Measurements from ENCODE around the gene TLCD5.

TLCD5 gene

GRCh38 chr11:120305286-120305685, 19.8 kb upstream of the TLCD5 start:
- intact Hi-C loops (cut with DNase I): no loop called here
- DNase-seq: no peak

- intact Hi-C loops (cut with DNase I): no loop called here
Measured at GRCh38 chr11:120306519-120307242, 18.4 kb upstream of the TLCD5 start.

GRCh38 chr11:120307476-120307875, 17.6 kb upstream of the TLCD5 start:
- DNase-seq: no peak
- intact Hi-C loops (cut with DNase I): no loop called here

More at GRCh38 chr11:120306519-120307242, 18.4 kb upstream of the TLCD5 start:
- peak in 1 of 42 donors; percentile 46 for DNase-seq

DNA sequence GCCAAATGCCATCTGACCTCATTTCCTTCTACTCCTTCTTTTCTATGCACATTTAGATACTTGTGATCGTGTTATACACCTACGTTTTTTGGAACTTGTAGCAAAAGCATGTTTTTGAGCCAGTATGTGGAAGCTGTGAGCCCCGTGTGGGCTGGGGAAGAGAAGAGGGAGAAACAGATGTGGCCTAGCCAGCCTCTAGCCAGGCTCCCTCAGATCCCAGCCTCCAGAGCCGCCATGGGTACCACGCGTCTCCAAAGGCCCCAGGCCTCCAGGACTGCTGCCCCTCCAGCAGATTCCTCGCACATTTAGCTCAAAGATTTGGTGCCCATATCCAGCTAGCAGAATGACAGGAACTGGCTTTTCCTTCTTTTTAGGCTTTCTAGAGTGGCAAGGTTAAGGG, 17.0 kb upstream of the TLCD5 start:
- intact Hi-C loops (cut with DNase I): no loop called here
- no peak for DNase-seq

- intact Hi-C loops (cut with DNase I): no loop called here
- no peak for DNase-seq
Measured at GRCh38 chr11:120310870-120311269, 14.2 kb upstream of the TLCD5 start.

- intact Hi-C loops (cut with DNase I): no loop called here
Measured at GRCh38 chr11:120314861-120315260, 10.2 kb upstream of the TLCD5 start.

GRCh38 chr11:120316880-120317688, 8.0 kb upstream of the TLCD5 start:
- intact Hi-C loops (cut with DNase I): no loop called here
- DNase-seq: peak in 1 of 42 donors; percentile 10

More at GRCh38 chr11:120314861-120315260, 10.2 kb upstream of the TLCD5 start:
- no peak for DNase-seq

- intact Hi-C loops (cut with DNase I): no loop called here
- DNase-seq: no peak
Measured at GRCh38 chr11:120317689-120318480, 7.2 kb upstream of the TLCD5 start.

DNA sequence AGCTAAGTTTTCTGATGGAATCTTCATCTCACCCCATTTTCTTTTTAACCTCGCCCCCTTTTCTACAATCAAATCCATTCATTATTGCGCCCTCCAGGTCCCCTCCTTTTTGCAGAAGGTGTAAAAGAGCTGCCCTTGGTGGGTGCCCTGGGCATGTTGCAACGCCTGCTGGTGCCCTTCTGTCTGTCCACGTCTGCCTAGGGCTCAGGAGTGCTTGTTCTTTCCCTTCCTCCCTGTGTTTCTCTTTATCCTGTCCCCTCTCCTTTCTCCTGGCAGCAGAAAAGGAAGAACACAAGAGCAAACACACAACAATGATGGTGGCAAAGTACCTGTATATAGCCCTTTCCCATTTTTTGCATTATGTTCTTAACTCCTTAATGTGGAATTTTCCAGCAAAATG, 6.2 kb upstream of the TLCD5 start:
- intact Hi-C loops (cut with DNase I): no loop called here
- peak in 1 of 42 donors; percentile 3 for DNase-seq

DNA sequence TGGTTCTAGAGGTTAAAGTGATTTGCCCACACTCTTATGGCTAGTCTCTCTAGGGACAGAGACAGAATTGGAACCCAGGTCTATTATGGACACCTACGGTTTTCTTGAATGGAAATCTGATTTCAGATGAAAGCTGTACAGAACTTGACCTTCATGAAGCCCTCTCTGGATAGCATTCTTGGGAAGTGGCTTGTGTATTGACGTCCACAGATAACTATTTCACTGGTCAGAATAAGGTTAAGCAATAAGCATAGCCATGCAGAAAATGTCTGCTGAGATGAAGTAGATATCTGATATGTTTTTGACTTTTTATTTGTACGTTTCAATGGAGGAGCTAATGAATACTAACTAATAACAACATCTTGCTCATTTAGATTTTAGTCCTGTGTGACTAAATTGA, 1.1 kb downstream of the TLCD5 start:
- no peak for DNase-seq
- intact Hi-C loops (cut with DNase I): no loop called here

GRCh38 chr11:120326845-120327281, 1.8 kb downstream of the TLCD5 start:
- DNase-seq: no peak
- intact Hi-C loops (cut with DNase I): no loop called here

DNA sequence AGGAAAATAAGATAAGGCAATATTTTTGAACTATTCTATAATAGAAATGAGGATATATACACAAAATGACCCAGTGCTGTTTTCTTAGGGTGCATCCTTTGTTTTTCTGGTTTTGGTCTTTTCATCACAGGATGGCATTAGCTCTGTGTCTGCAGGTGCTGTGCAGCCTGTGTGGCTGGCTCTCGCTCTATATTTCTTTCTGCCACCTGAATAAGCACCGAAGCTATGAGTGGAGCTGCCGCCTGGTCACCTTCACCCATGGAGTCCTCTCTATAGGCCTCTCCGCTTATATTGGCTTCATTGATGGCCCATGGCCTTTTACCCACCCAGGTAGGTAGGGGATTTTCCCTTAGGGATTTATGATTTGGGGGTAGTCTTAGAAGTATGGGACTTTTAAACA, 2.2 kb downstream of the TLCD5 start:
- intact Hi-C loops (cut with DNase I): no loop called here
- no peak for DNase-seq

DNA sequence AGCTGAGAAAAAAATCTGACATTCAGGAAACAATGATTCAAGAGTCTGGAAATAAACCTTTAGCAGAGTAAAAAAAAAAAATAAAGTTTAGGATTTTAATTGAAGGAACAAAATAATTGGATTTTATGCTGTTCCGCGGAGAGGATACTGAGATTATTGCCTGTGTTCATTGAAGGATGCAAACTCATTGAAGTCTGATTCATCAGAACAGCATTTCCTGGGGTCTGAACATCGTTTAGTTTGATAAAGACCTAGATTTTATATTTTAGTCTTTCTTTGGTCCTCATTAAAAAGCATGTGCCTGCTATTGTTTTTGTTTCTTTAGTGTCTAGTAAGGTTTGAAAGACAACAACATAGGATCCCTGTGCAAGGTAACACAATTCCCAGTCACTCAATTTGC, 4.5 kb downstream of the TLCD5 start:
- no peak for DNase-seq
- intact Hi-C loops (cut with DNase I): no loop called here

GRCh38 chr11:120330045-120330444, 4.9 kb downstream of the TLCD5 start:
- no peak for DNase-seq
- intact Hi-C loops (cut with DNase I): loop anchor here (10.0 kb wide), 1 partner anchor 55 kb away; no protein-coding TSS in a partner anchor

GRCh38 chr11:120331301-120331996, 6.3 kb downstream of the TLCD5 start:
- no peak for DNase-seq
- intact Hi-C loops (cut with DNase I): loop anchor here (10.0 kb wide), 1 partner anchor 53 kb away; no protein-coding TSS in a partner anchor

DNA sequence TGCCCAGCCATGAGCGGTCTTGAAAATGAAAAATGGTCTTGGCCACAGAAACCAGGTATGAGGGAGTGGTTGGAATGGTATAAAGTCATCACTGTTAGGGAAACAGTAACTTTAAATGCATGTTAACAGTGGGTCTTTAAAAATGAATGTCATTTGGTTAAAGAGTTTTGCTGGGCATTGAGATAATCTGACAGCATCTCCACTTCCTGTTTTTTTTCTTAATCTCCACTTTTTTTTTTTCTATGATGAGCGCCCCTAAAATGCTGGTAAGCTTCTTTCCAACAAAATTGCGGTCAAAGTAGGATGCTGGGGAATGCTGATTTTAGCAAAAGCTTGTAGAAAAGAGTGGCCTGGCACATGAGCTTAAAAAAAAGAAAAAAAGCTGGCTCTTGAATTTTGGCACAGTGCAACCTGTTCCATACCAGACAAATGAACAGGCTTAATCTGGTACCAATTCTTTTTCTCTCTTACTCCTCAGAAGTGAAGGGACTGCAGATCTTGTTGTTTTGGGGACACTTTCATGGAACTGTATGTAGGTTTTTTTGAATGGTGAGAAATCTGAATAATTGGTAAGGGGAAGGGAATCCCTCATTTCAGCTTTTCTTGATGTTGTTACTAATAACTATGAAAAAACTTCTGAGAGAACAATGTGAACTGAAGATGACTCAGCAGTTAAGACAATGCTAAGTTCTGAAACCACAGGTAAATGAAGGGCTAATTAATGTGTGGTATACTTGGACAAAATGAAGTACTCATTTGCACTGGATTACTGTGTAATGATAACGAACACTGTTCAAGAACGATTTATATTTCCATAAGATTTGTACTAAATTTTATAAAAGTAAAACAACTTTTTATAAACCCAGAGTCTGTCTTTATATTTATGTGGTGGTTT, 8.0 kb downstream of the TLCD5 start:
- intact Hi-C loops (cut with DNase I): loop anchor here (10.0 kb wide), 1 partner anchor 52 kb away; no protein-coding TSS in a partner anchor
- DNase-seq: no peak

DNA sequence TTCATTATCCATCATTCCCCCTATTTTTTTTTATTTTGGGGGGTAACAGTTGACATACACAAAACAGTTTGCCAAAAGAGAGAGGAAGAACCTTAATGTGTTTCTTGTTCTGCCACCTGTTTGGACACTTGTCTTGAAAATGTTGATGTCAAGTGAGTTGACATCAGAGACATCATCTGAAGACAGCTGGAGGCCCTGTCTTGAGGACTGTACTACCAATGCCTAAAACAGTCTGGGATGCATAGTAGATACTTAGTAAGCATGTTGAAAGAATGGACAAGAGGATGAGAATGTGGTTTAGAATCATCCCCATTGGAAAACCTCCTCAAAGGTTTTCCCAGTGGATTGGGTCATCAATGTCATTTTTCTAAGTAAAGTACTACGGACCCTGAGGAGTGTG, 8.7 kb downstream of the TLCD5 start:
- intact Hi-C loops (cut with DNase I): loop anchor here (10.0 kb wide), 1 partner anchor 51 kb away; no protein-coding TSS in a partner anchor
- no peak for DNase-seq

DNA sequence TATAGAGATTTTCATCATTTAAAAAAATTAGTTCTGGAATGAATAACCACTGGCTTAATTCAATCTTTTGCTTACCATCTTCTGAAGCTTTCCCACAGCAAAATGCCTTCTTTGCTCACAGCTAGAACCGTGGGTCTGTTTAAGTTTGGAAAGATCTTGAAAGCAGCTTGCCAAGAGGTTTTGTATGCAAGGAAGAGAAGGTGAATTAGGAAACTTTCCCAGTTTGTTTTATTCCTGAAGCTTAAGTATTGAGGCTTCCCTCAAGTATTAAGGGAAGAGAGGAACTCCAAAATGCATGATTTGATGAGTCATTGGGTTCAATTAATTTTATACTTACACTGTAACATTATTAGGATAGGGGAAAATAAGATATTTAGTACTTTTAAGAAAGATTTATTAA, 9.2 kb downstream of the TLCD5 start:
- intact Hi-C loops (cut with DNase I): loop anchor here (10.0 kb wide), 1 partner anchor 50 kb away; no protein-coding TSS in a partner anchor
- DNase-seq: no peak
